ENCODE measurements around the gene KLHL34. TPM values are rescaled to one million over a fixed set of nuclear protein-coding genes. Genes with fewer than 3 reads are reported as not detected.

Gene KLHL34
- total RNA-seq, 4 donors from 2014 or later: 0.30 TPM; not detected in 3

DNA sequence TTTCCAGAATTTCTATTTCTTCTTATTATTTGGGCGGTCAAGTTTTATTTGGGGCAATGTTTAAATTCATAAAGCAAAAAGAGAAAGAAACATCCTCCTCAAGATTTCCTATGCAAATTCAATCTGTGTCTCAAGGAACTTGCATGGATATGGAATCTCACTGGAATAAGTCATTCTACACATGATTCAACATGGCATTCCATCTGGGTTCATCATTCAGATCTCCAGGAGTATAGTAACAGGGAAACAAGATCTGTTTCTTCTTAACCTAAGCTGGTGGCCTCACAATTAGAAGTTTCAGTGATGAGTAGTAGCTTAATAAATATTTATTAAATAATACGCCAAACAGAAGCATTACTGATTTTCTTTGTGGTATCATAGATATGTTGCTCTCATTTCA is 19.8 kb downstream of the KLHL34 start:
- H3K4me1 ChIP-seq: no peaks in the 10 kb centered on the region
- DNase-seq (ENCODE audit: low spot score in 2 of 2): no peak
- no peaks in the 10 kb centered on the region for H3K36me3 ChIP-seq
- no peaks in the 10 kb centered on the region for H3K9me3 ChIP-seq
- WGBS, 2 donors: 92 to 100% methylated on average over 2 of the region's 2 CpGs
- no peak overlapping the region for H3K4me3 ChIP-seq
- peaks cover 0 to 2% of the 10 kb centered on the region in 2 donors for H3K27me3 ChIP-seq
- no peak overlapping the region for H3K27ac ChIP-seq
- no peak for TF ChIP-seq POLR2A (IDR thresholded peaks at IDR 0.05)
- TF ChIP-seq, protein P1, sequence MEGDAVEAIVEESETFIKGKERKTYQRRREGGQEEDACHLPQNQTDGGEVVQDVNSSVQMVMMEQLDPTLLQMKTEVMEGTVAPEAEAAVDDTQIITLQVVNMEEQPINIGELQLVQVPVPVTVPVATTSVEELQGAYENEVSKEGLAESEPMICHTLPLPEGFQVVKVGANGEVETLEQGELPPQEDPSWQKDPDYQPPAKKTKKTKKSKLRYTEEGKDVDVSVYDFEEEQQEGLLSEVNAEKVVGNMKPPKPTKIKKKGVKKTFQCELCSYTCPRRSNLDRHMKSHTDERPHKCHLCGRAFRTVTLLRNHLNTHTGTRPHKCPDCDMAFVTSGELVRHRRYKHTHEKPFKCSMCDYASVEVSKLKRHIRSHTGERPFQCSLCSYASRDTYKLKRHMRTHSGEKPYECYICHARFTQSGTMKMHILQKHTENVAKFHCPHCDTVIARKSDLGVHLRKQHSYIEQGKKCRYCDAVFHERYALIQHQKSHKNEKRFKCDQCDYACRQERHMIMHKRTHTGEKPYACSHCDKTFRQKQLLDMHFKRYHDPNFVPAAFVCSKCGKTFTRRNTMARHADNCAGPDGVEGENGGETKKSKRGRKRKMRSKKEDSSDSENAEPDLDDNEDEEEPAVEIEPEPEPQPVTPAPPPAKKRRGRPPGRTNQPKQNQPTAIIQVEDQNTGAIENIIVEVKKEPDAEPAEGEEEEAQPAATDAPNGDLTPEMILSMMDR (IDR thresholded peaks at IDR 0.05): no peak
- no peak for TF ChIP-seq EP300 (IDR thresholded peaks at IDR 0.05)

DNA sequence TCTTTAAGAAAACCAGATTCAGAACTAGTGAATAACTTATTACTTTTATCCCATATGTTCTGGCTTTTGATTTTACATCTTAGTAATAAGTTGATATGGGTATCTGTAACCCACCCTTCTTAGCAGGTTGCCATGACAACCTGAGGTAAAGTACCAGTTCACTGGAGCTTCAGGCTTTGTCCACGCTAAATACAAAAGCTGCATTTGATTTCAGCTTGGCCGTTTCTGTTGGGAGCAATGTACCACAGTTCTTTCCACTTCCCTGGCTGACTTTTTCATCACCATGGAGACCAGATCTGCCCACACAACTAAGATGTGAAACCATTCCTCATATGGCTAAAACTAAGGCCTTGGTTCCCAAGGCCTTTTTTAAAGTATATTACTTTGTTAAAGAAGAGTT is 26.1 kb downstream of the KLHL34 start:
- H3K4me1 ChIP-seq: no peaks in the 10 kb centered on the region
- no peaks in the 10 kb centered on the region for H3K36me3 ChIP-seq
- 16 to 29% methylated on average over 2 of the region's 2 CpGs for WGBS, 2 donors
- peaks cover 0 to 2% of the 10 kb centered on the region in 2 donors for H3K27me3 ChIP-seq
- peak in 1 of 2 donors; percentile 8 for TF ChIP-seq EP300 (IDR thresholded peaks at IDR 0.05)
- TF ChIP-seq, protein P1 (IDR thresholded peaks at IDR 0.05): no peak
- no peak for TF ChIP-seq POLR2A (IDR thresholded peaks at IDR 0.05)
- peaks cover 0 to 5% (median 0%) of the 10 kb centered on the region in 4 donors for H3K9me3 ChIP-seq
- no peak for DNase-seq (ENCODE audit: low spot score in 2 of 2)
- peak overlapping the region in 2 of 4 donors; percentile 34 to 44 for H3K27ac ChIP-seq
- no peak overlapping the region for H3K4me3 ChIP-seq

DNA sequence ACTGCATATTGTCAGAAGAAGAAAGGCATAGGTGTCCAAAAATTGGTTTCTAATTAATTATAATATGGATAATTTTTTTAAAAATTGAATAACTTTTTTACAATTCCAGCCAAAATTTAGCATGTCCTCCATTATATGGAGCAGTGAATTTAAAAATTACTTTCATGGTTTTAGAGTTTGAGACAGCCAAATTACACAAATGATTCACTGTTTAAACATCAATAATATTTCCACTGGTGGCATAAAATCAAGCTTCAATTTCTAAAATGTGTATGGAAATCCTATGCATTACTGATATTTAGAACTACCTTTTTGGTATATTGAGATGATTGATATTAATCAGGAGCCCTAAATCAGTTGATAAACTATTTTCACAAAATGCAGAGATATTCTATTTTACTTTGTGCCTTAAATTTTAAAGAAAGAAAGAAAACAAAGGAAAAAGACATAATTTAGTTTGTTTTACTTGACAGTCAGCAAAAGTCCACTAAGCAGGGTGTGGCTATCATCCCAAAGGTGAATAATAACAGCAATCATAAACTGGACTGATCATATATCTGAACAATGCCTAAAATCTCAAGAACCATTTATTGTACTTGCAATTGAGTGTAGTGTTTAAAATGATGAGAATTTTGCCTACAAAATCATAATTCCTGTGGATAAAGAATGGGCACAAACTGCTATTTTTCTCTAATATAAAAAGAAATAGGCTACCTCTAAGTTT is 34.2 kb downstream of the KLHL34 start:
- H3K27me3 ChIP-seq: no peaks in the 10 kb centered on the region
- no peak overlapping the region for H3K4me3 ChIP-seq
- no peak overlapping the region for H3K27ac ChIP-seq
- peaks cover 0 to 5% (median 0%) of the 10 kb centered on the region in 4 donors for H3K9me3 ChIP-seq
- no peak for DNase-seq (ENCODE audit: low spot score in 2 of 2)
- H3K4me1 ChIP-seq: no peaks in the 10 kb centered on the region
- H3K36me3 ChIP-seq: no peaks in the 10 kb centered on the region
- no peak for TF ChIP-seq POLR2A (IDR thresholded peaks at IDR 0.05)
- TF ChIP-seq, protein P1 (IDR thresholded peaks at IDR 0.05): no peak

DNA sequence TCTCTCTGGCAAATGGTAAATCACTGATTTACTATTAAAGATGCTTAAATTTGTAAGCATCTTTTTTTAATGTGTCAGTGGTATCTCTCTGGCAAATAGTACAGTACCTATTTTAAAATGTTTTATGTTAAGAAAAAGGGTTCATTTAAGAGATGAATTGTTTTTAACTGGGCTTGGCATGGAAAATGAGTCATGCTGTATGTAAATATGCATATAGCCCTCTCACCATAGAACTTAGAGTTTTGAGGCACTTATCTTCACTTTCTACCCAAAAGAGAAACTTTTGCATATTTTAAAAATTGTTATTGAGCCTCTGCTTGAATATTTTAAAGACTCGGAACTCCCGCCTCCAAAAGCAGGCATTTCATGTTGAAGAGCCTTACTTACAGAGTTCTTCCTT is 37.9 kb downstream of the KLHL34 start:
- no peak overlapping the region for H3K27ac ChIP-seq
- H3K27me3 ChIP-seq: no peaks in the 10 kb centered on the region
- TF ChIP-seq POLR2A (IDR thresholded peaks at IDR 0.05): no peak
- no peak for TF ChIP-seq EP300 (IDR thresholded peaks at IDR 0.05)
- TF ChIP-seq, protein P1 (IDR thresholded peaks at IDR 0.05): no peak
- no peaks in the 10 kb centered on the region for H3K36me3 ChIP-seq
- 78 to 86% methylated on average over 2 of the region's 2 CpGs for WGBS, 2 donors
- H3K4me3 ChIP-seq: no peak overlapping the region
- no peak for DNase-seq (ENCODE audit: low spot score in 2 of 2)
- H3K9me3 ChIP-seq: no peaks in the 10 kb centered on the region
- no peaks in the 10 kb centered on the region for H3K4me1 ChIP-seq

DNA sequence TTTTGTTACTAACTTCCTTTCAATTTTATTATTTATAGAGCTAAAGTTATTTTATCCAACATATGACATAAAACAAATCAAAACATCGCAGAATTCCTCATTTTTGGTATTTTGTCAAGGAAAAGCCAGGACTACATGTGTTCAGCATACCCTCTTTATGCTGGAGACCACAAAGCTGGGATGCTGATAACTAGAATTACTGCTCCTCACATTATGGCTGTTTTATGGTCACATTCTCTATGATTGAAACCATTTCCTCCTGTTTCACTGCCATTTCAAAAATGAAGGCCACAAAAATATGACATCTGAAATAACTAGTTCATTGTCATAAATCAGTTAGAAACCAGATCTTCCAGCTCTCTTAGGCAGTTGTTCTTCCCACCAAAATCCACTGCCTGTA is 41.7 kb downstream of the KLHL34 start:
- no peaks in the 10 kb centered on the region for H3K27me3 ChIP-seq
- 53 to 100% methylated on average over 1 of the region's 1 CpG for WGBS, 2 donors
- no peak overlapping the region for H3K27ac ChIP-seq
- H3K4me3 ChIP-seq: no peak overlapping the region
- H3K36me3 ChIP-seq: no peaks in the 10 kb centered on the region
- no peaks in the 10 kb centered on the region for H3K9me3 ChIP-seq
- no peaks in the 10 kb centered on the region for H3K4me1 ChIP-seq
- no peak for TF ChIP-seq EP300 (IDR thresholded peaks at IDR 0.05)
- TF ChIP-seq, protein P1 (IDR thresholded peaks at IDR 0.05): no peak
- no peak for DNase-seq (ENCODE audit: low spot score in 2 of 2)
